Panc1 (cell line): Measurements from ENCODE around the gene NEO1.

ENCODE experiments used
- POLR2AphosphoS5 ChIP-seq: IDR thresholded peaks from 2 replicates; pipeline ENCODE4 v1.6.1; 2012; ENCODE audit warnings: mild to moderate bottlenecking, low read depth, low read length, moderate library complexity
- TCF7L2 ChIP-seq: IDR thresholded peaks from 2 replicates; pipeline ENCODE4 v1.6.1; 2011; ENCODE audit warnings: mild to moderate bottlenecking, low read depth, low read length, inconsistent platforms
- TF ChIP-seq, protein P1 (sequence below): fragments of 450-650 bp; IDR thresholded peaks from 2 replicates; pipeline ENCODE4 v1.5.1; 2017; ENCODE audit warnings: mild to moderate bottlenecking

- TF ChIP-seq, protein P1, sequence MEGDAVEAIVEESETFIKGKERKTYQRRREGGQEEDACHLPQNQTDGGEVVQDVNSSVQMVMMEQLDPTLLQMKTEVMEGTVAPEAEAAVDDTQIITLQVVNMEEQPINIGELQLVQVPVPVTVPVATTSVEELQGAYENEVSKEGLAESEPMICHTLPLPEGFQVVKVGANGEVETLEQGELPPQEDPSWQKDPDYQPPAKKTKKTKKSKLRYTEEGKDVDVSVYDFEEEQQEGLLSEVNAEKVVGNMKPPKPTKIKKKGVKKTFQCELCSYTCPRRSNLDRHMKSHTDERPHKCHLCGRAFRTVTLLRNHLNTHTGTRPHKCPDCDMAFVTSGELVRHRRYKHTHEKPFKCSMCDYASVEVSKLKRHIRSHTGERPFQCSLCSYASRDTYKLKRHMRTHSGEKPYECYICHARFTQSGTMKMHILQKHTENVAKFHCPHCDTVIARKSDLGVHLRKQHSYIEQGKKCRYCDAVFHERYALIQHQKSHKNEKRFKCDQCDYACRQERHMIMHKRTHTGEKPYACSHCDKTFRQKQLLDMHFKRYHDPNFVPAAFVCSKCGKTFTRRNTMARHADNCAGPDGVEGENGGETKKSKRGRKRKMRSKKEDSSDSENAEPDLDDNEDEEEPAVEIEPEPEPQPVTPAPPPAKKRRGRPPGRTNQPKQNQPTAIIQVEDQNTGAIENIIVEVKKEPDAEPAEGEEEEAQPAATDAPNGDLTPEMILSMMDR = no peak
- no peak for TF ChIP-seq POLR2AphosphoS5
- no peak for TF ChIP-seq TCF7L2
Observed at GRCh38 chr15:73022161-73022560, 30.1 kb upstream of the NEO1 start.
